H9 (cell line): ENCODE data around the gene NOL11. TPM values are rescaled to one million over a fixed set of nuclear protein-coding genes. Genes with fewer than 3 reads are reported as not detected.

Source experiments
- DNase-seq: peaks from one replicate; pipeline ENCODE4 v3.0.0-alpha.2; 2017
- H2AFZ ChIP-seq: one replicate; pipeline ENCODE4 v1.6.1; 2013; ENCODE audit warnings: mild to moderate bottlenecking, low read length, control low read depth, moderate library complexity
- H2AK5ac ChIP-seq: 2 replicates; pipeline ENCODE4 v1.6.1; 2013; ENCODE audit warnings: low read length, control low read depth, mixed read lengths; ENCODE audit not compliant: insufficient read length
- H2BK120ac ChIP-seq: one replicate; pipeline ENCODE4 v1.6.1; 2013; ENCODE audit warnings: low read depth, mild to moderate bottlenecking, low read length, control low read depth, inconsistent platforms; ENCODE audit not compliant: poor library complexity, severe bottlenecking
- H2BK12ac ChIP-seq: 2 replicates; pipeline ENCODE4 v1.6.1; 2013; ENCODE audit warnings: low read length, control low read depth, mixed read lengths, low read depth; ENCODE audit not compliant: insufficient read length
- H2BK15ac ChIP-seq: 2 replicates; pipeline ENCODE4 v1.6.1; 2013; ENCODE audit warnings: low read depth, low read length, control low read depth
- H2BK20ac ChIP-seq: one replicate; pipeline ENCODE4 v1.6.1; 2013; ENCODE audit warnings: low read depth, mild to moderate bottlenecking, low read length, control low read depth, inconsistent platforms; ENCODE audit not compliant: poor library complexity, severe bottlenecking
- H2BK5ac ChIP-seq: 2 replicates; pipeline ENCODE4 v1.6.1; 2013; ENCODE audit warnings: low read length, control low read depth, mixed read lengths; ENCODE audit not compliant: insufficient read length
- H3K14ac ChIP-seq: 2 replicates; pipeline ENCODE4 v1.6.1; 2013; ENCODE audit warnings: low read length, control low read depth; ENCODE audit not compliant: insufficient read depth
- H3K18ac ChIP-seq: 2 replicates; pipeline ENCODE4 v1.6.1; 2013; ENCODE audit warnings: low read depth, mild to moderate bottlenecking, mixed read lengths, low read length, control low read depth; ENCODE audit not compliant: insufficient read length
- H3K23ac ChIP-seq: 2 replicates; pipeline ENCODE4 v1.6.1; 2013; ENCODE audit warnings: low read length, control low read depth, mixed read lengths, low read depth; ENCODE audit not compliant: insufficient read length
- H3K23me2 ChIP-seq: 2 replicates; pipeline ENCODE4 v1.6.1; 2013; ENCODE audit warnings: low read depth, mild to moderate bottlenecking, mixed read lengths, low read length, control low read depth; ENCODE audit not compliant: insufficient read length, poor library complexity, severe bottlenecking
- H3K27ac ChIP-seq: 2 replicates; pipeline ENCODE4 v1.5.1; 2013; ENCODE audit warnings: low read length, control low read depth, mixed read lengths, low read depth; ENCODE audit not compliant: insufficient read length
- H3K27me3 ChIP-seq: 2 replicates; pipeline ENCODE4 v1.6.1; 2013; ENCODE audit warnings: low read length, control low read depth, inconsistent platforms; ENCODE audit not compliant: insufficient read depth
- H3K4ac ChIP-seq: 2 replicates; pipeline ENCODE4 v1.6.1; 2013; ENCODE audit warnings: low read depth, mild to moderate bottlenecking, control low read depth, inconsistent platforms, low read length, moderate library complexity
- H3K4me1 ChIP-seq: 2 replicates; pipeline ENCODE4 v1.6.1; 2013; ENCODE audit warnings: low read length, control low read depth, inconsistent platforms; ENCODE audit not compliant: insufficient read depth
- H3K4me2 ChIP-seq: 2 replicates; pipeline ENCODE4 v1.6.1; 2013; ENCODE audit warnings: low read length, control low read depth, mixed read lengths; ENCODE audit not compliant: insufficient read length, insufficient read depth
- H3K56ac ChIP-seq: 2 replicates; pipeline ENCODE4 v1.6.1; 2013; ENCODE audit warnings: low read depth, mild to moderate bottlenecking, mixed read lengths, low read length, control low read depth; ENCODE audit not compliant: insufficient read length
- H3K79me1 ChIP-seq: 2 replicates; pipeline ENCODE4 v1.6.1; 2013; ENCODE audit warnings: low read depth, mild to moderate bottlenecking, moderate library complexity, low read length, control low read depth, inconsistent platforms; ENCODE audit not compliant: insufficient read depth, poor library complexity, severe bottlenecking
- H3K79me2 ChIP-seq: 2 replicates; pipeline ENCODE4 v1.6.1; 2013; ENCODE audit warnings: low read length, control low read depth, inconsistent platforms; ENCODE audit not compliant: insufficient read depth
- H3K9ac ChIP-seq: 2 replicates; pipeline ENCODE4 v1.6.1; 2013; ENCODE audit warnings: low read length, control low read depth, mixed read lengths; ENCODE audit not compliant: insufficient read length; ENCODE audit errors: extremely low read depth
- H3K9me3 ChIP-seq: one replicate; pipeline ENCODE4 v1.6.1; 2013; ENCODE audit warnings: low read depth, low read length, inconsistent platforms; ENCODE audit not compliant: control insufficient read depth
- H3T11ph ChIP-seq: one replicate; pipeline ENCODE4 v1.6.1; 2013; ENCODE audit warnings: mild to moderate bottlenecking, low read length, control low read depth, inconsistent platforms
- H4K20me1 ChIP-seq: one replicate; pipeline ENCODE4 v1.6.1; 2013; ENCODE audit not compliant: control insufficient read depth, insufficient read length, insufficient read depth
- H4K5ac ChIP-seq: 2 replicates; pipeline ENCODE4 v1.6.1; 2013; ENCODE audit warnings: low read depth, mild to moderate bottlenecking, mixed read lengths, low read length, control low read depth; ENCODE audit not compliant: insufficient read length
- H4K8ac ChIP-seq: replicated peaks from 2 replicates; pipeline ENCODE4 v1.6.1; 2013; ENCODE audit warnings: low read length, control low read depth, mixed read lengths, low read depth; ENCODE audit not compliant: insufficient read length
- H4K91ac ChIP-seq: 2 replicates; pipeline ENCODE4 v1.6.1; 2013; ENCODE audit warnings: low read depth, mild to moderate bottlenecking, moderate library complexity, mixed read lengths, low read length, control low read depth; ENCODE audit not compliant: insufficient read length
- H3K27ac Mint-ChIP-seq, 3 experiments: 2 replicates in 2 of 3; 3 replicates in 1 of 3; pipeline ENCODE4 v1.8.0; 2020 to 2021; ENCODE audit warnings: mixed read lengths in 3 of 3, mild to moderate bottlenecking in 1 of 3, moderate library complexity in 1 of 3
- H3K27me3 Mint-ChIP-seq: 2 replicates; pipeline ENCODE4 v1.8.0; 2021; ENCODE audit warnings: low read depth, mild to moderate bottlenecking, moderate library complexity, mixed read lengths
- H3K36me3 Mint-ChIP-seq, 3 experiments: 2 replicates in 2 of 3; 3 replicates in 1 of 3; pipeline ENCODE4 v1.8.0; 2020 to 2021; ENCODE audit warnings: low read depth in 3 of 3, mixed read lengths in 3 of 3; ENCODE audit not compliant: insufficient read depth in 1 of 3
- H3K4me1 Mint-ChIP-seq, 2 experiments: 2 replicates each; pipeline ENCODE4 v1.8.0; 2020; ENCODE audit warnings: mixed read lengths in 2 of 2
- H3K4me3 Mint-ChIP-seq, 2 experiments: 2 replicates in 1 of 2; 3 replicates in 1 of 2; pipeline ENCODE4 v1.8.0; 2020 to 2021; ENCODE audit warnings: mild to moderate bottlenecking in 2 of 2, mixed read lengths in 2 of 2, moderate library complexity in 1 of 2
- H3K9me3 Mint-ChIP-seq, 2 experiments: 2 replicates in 1 of 2; 3 replicates in 1 of 2; pipeline ENCODE4 v1.8.0; 2020; ENCODE audit warnings: mild to moderate bottlenecking in 2 of 2, mixed read lengths in 2 of 2, moderate library complexity in 1 of 2
- CTCF ChIP-seq: fragments of 200-600 bp; sonication (generic); conservative IDR thresholded peaks from 3 replicates; pipeline ENCODE4 v1.8.0; 2021; ENCODE audit warnings: antibody characterized with exemption, mild to moderate bottlenecking
- WGBS: extraction: QIAGEN DNeasy Blood & Tissue Kit; methylation state at CpG from one replicate; pipeline ENCODE4 v1.1.7; 2013; ENCODE audit warnings: missing lambda C conversion rate, low lambda C conversion rate, mixed read lengths; ENCODE audit not compliant: insufficient read length; ENCODE audit errors: extremely low coverage; 5-methylcytosine and 5-hydroxymethylcytosine counted together
- total RNA-seq: library from RNA; stranded (reverse); gene quantifications from 2 replicates; pipeline ENCODE4 v1.2.1, GENCODE V29; 2021

The NOL11 gene
- total RNA-seq, 1 experiment from 2014 or later, result 114 TPM

- Mint-ChIP-seq H3K27ac (peak overlapping the region; percentile 90 to 98 (median 94); a peak in 6 of 7 replicates), H3K4me3 (peak overlapping the region; percentile 99 to 100), H3K4me1 (peaks cover 6 to 22% of the 10 kb centered on the region in 2 experiments), H3K27me3 (no peaks in the 10 kb centered on the region), H3K36me3 (peaks cover 22 to 27% (median 26%) of the 10 kb centered on the region in 3 experiments; a peak in 6 of 7 replicates), H3K9me3 (peaks cover 6% of the 10 kb centered on the region in 2 experiments; a peak in 4 of 5 replicates)
- WGBS, result no CpG with 5 or more reads among the region's 5 CpGs
- H2AK5ac ChIP-seq, result no peak overlapping the region
- H4K20me1 ChIP-seq, result no peaks in the 10 kb centered on the region
- no peak overlapping the region for H3K23ac ChIP-seq
- H2BK15ac ChIP-seq, result no peak overlapping the region
- peak overlapping the region; percentile 63 for H3K4me2 ChIP-seq
- no peaks in the 10 kb centered on the region for H3K4me1 ChIP-seq
- H2BK5ac ChIP-seq, result no peak overlapping the region
- no peak overlapping the region for H2BK12ac ChIP-seq
- H4K5ac ChIP-seq, result no peak overlapping the region
- no peak overlapping the region for H4K8ac ChIP-seq
- H4K91ac ChIP-seq, result no peak overlapping the region
- no peak overlapping the region for H3K18ac ChIP-seq
- H3K27me3 ChIP-seq, result no peaks in the 10 kb centered on the region
- H2BK20ac ChIP-seq, result no peak overlapping the region
- no peak overlapping the region for H2AFZ ChIP-seq
- peaks cover 13% of the 10 kb centered on the region for H3K79me2 ChIP-seq
- H3K23me2 ChIP-seq, result peaks cover 12% of the 10 kb centered on the region
- H3K56ac ChIP-seq, result no peak overlapping the region
- H3K27ac ChIP-seq, result no peak overlapping the region
- no peaks in the 10 kb centered on the region for H3K79me1 ChIP-seq
- H2BK120ac ChIP-seq, result no peak overlapping the region
- no peaks in the 10 kb centered on the region for H3K9me3 ChIP-seq
- no peak for DNase-seq
- H3K14ac ChIP-seq, result no peak overlapping the region
- peak overlapping the region; percentile 67 for H3K9ac ChIP-seq
- H3K4ac ChIP-seq, result no peak overlapping the region
- H3T11ph ChIP-seq, result no peak overlapping the region
- no peak for TF ChIP-seq CTCF
Measured at GRCh38 chr17:67717192-67717623, 528 bp upstream of the NOL11 start.
